ENCODE data around the gene ATRNL1. TPM values are rescaled to one million over a fixed set of nuclear protein-coding genes. Genes with fewer than 3 reads are reported as not detected.

ATRNL1 gene
- total RNA-seq, 1 experiment from 2014 or later, result 28.7 TPM

- no peak for TF ChIP-seq SMAD4 (CRISPR knock-in tag; IDR thresholded peaks at IDR 0.05)
- TF ChIP-seq CDX4 (CRISPR knock-in tag; IDR thresholded peaks at IDR 0.05; ENCODE audit: borderline replicate concordance), result no peak
- no peak for TF ChIP-seq USF1 (CRISPR knock-in tag; IDR thresholded peaks at IDR 0.05)
- no peak for TF ChIP-seq PREB (CRISPR knock-in tag; IDR thresholded peaks at IDR 0.05; ENCODE audit: borderline replicate concordance)
- no peak for TF ChIP-seq ELF4 (CRISPR knock-in tag; IDR thresholded peaks at IDR 0.05; ENCODE audit: low read depth)
- no peak for TF ChIP-seq ZNF425 (CRISPR knock-in tag; conservative IDR thresholded peaks at IDR 0.05)
- no peak for TF ChIP-seq GTF2I (CRISPR knock-in tag; conservative IDR thresholded peaks at IDR 0.05)
- TF ChIP-seq NR3C1 (CRISPR knock-in tag; conservative IDR thresholded peaks at IDR 0.05; ENCODE audit: low read depth), result no peak
- no peak for TF ChIP-seq ZNF423 (CRISPR knock-in tag; IDR thresholded peaks at IDR 0.05)
- no peak for TF ChIP-seq ZNF232 (CRISPR knock-in tag; IDR thresholded peaks at IDR 0.05)
- TF ChIP-seq SOX15 (CRISPR knock-in tag; IDR thresholded peaks at IDR 0.05), result no peak
- TF ChIP-seq OVOL2 (CRISPR knock-in tag; IDR thresholded peaks at IDR 0.05; ENCODE audit: borderline replicate concordance), result no peak
Measured at GRCh38 chr10:115957786-115958442, 864.7 kb downstream of the ATRNL1 start (continued).

GRCh38 chr10:115963848-115964247, 870.7 kb downstream of the ATRNL1 start:
- TF ChIP-seq ATF3 (CRISPR knock-in tag; conservative IDR thresholded peaks at IDR 0.05) (no peak), SMAD3 (CRISPR knock-in tag; IDR thresholded peaks at IDR 0.05; ENCODE audit: borderline replicate concordance) (no peak), ZNF138 (CRISPR knock-in tag; conservative IDR thresholded peaks at IDR 0.05) (no peak), JAZF1 (CRISPR knock-in tag; IDR thresholded peaks at IDR 0.05) (no peak), ZMAT4 (CRISPR knock-in tag; IDR thresholded peaks at IDR 0.05) (no peak)
- ChIA-PET CTCF (interaction anchor here (0.7 to 2.2 kb wide), 3 partner anchors 13 to 120 kb away, joined by 3 to 8 read pairs (median 3); no protein-coding TSS in a partner anchor), POLR2A (no interaction called here)
- no peaks in the 10 kb centered on the region; the same call in none of the 2 replicates for H3K9me3 Mint-ChIP-seq
- H3K36me3 Mint-ChIP-seq, result no peaks in the 10 kb centered on the region
- H3K27me3 Mint-ChIP-seq (ENCODE audit: low read depth), result no peaks in the 10 kb centered on the region
- DNase-seq (ENCODE audit: low spot score) (no peak), ATAC-seq (peak; percentile 64)
- H3K27ac Mint-ChIP-seq, result no peak overlapping the region
- peaks cover 14% of the 10 kb centered on the region for H3K4me1 Mint-ChIP-seq
- no peak overlapping the region for H3K4me3 Mint-ChIP-seq

GRCh38 chr10:115964827-115965226, 871.7 kb downstream of the ATRNL1 start:
- Mint-ChIP-seq H3K27me3 (ENCODE audit: low read depth) (no peaks in the 10 kb centered on the region), H3K4me3 (no peak overlapping the region), H3K4me1 (peaks cover 14% of the 10 kb centered on the region), H3K9me3 (no peaks in the 10 kb centered on the region; the same call in none of the 2 replicates), H3K36me3 (no peaks in the 10 kb centered on the region), H3K27ac (no peak overlapping the region)
- ChIA-PET CTCF (interaction anchor here (1.3 to 2.2 kb wide), 2 partner anchors 12 to 17 kb away, joined by 3 to 8 read pairs; no protein-coding TSS in a partner anchor), POLR2A (no interaction called here)
- ATAC-seq (no peak), DNase-seq (ENCODE audit: low spot score) (no peak)
- no peak for TF ChIP-seq PRDM15 (CRISPR knock-in tag; IDR thresholded peaks at IDR 0.05)
